Measurements from ENCODE around the gene ANAPC15. TPM values are rescaled to one million over a fixed set of nuclear protein-coding genes. Genes with fewer than 3 reads are reported as not detected.

The ANAPC15 gene
- polyA plus RNA-seq, 5 donors: 36.4 to 49.1 (median 43.5) TPM

- DNase-seq: no peak
These were observed 50.6 kb downstream of the ANAPC15 start for GRCh38 chr11:72061739-72062396.

Other genes with a start within 250 kb of the ANAPC15 start
- 1 to 10 TPM in 4 of 5 donors, not detected in 1; 1.5 to 5.5 (median 3.2) TPM for gene DEFB131B, start 234.2 kb downstream of the ANAPC15 start, polyA plus RNA-seq (ENCODE audit: insufficient read depth in 1 of 5, insufficient read length in 5 of 5, low replicate concordance in 1 of 5)
- gene XNDC1N, start 184.1 kb downstream of the ANAPC15 start, polyA plus RNA-seq (ENCODE audit: insufficient read depth in 1 of 5, insufficient read length in 5 of 5, low replicate concordance in 1 of 5): 10 to 100 TPM in 1 of 5 donors, 1 to 10 TPM in 4; 4.8 to 10.7 (median 8.3) TPM
- 10 to 100 TPM; 30.7 to 39.9 (median 36.1) TPM for gene RNF121, start 183.6 kb downstream of the ANAPC15 start, polyA plus RNA-seq (ENCODE audit: insufficient read depth in 1 of 5, insufficient read length in 5 of 5, low replicate concordance in 1 of 5)
- gene IL18BP, start 113.8 kb downstream of the ANAPC15 start, polyA plus RNA-seq (ENCODE audit: insufficient read depth in 1 of 5, insufficient read length in 5 of 5, low replicate concordance in 1 of 5): 10 to 100 TPM in 3 of 5 donors, 1 to 10 TPM in 2; 7.1 to 13.3 (median 10.2) TPM
- gene NUMA1, start 32.2 kb downstream of the ANAPC15 start, polyA plus RNA-seq (ENCODE audit: insufficient read depth in 1 of 5, insufficient read length in 5 of 5, low replicate concordance in 1 of 5): 100 to 1,000 TPM; 285 to 353 (median 311) TPM
- 10 to 100 TPM; 15.8 to 29.0 (median 20.7) TPM for gene LRRC51, start 31.8 kb downstream of the ANAPC15 start, polyA plus RNA-seq (ENCODE audit: insufficient read depth in 1 of 5, insufficient read length in 5 of 5, low replicate concordance in 1 of 5)
- 100 to 1,000 TPM in 2 of 5 donors, 10 to 100 TPM in 3; 91.7 to 121 (median 98.5) TPM for gene LAMTOR1, start 9.4 kb downstream of the ANAPC15 start, polyA plus RNA-seq (ENCODE audit: insufficient read depth in 1 of 5, insufficient read length in 5 of 5, low replicate concordance in 1 of 5)
- gene TOMT, start 6.8 kb downstream of the ANAPC15 start, polyA plus RNA-seq (ENCODE audit: insufficient read depth in 1 of 5, insufficient read length in 5 of 5, low replicate concordance in 1 of 5): not detected
- gene FOLR3, start 23.0 kb upstream of the ANAPC15 start, polyA plus RNA-seq (ENCODE audit: insufficient read depth in 1 of 5, insufficient read length in 5 of 5, low replicate concordance in 1 of 5): 1 to 10 TPM; 1.6 to 2.5 (median 1.8) TPM
- 10 to 100 TPM; 52.6 to 97.6 (median 70.6) TPM for gene FOLR1, start 79.4 kb upstream of the ANAPC15 start, polyA plus RNA-seq (ENCODE audit: insufficient read depth in 1 of 5, insufficient read length in 5 of 5, low replicate concordance in 1 of 5)
- 10 to 100 TPM; 14.5 to 21.6 (median 16.9) TPM for gene FOLR2, start 104.1 kb upstream of the ANAPC15 start, polyA plus RNA-seq (ENCODE audit: insufficient read depth in 1 of 5, insufficient read length in 5 of 5, low replicate concordance in 1 of 5)
- 100 to 1,000 TPM; 136 to 204 (median 177) TPM for gene INPPL1, start 112.1 kb upstream of the ANAPC15 start, polyA plus RNA-seq (ENCODE audit: insufficient read depth in 1 of 5, insufficient read length in 5 of 5, low replicate concordance in 1 of 5)
- under 1 TPM in 3 of 5 donors, not detected in 2; 0.13 to 0.20 (median 0.17) TPM for gene PHOX2A, start 131.5 kb upstream of the ANAPC15 start, polyA plus RNA-seq (ENCODE audit: insufficient read depth in 1 of 5, insufficient read length in 5 of 5, low replicate concordance in 1 of 5)